Activated CD8-positive, alpha-beta memory T cell treated with anti-CD3 and anti-CD28 coated beads, Interleukin-2, amount 10 ng/mL, durations not matched to agents 7 days and 5 days (primary cell): Measurements from ENCODE around the gene BCL3. TPM values are rescaled to one million over a fixed set of nuclear protein-coding genes. Genes with fewer than 3 reads are reported as not detected.
A peak's percentile ranks its signal among the peaks of the same experiment; 100 is the strongest.
"Not testable (repeated sequence)": the region's sequence is repeated elsewhere in the genome, so short reads cannot be mapped to it uniquely, and the experiment has no call there.

ENCODE experiments used
- ATAC-seq: fragments of 150-1000 bp; cut with Tn5 transposase; one replicate; pipeline ENCODE4 v1.10.0; 2021; ENCODE audit warnings: moderate library complexity
- CTCF ChIA-PET: fragments of 350-600 bp; sonication (Branson Sonifier 250); formaldehyde crosslinking; loops from one replicate; lab custom pipeline; 2021; ENCODE audit warnings: antibody characterized with exemption; lab: Charles Lee
- DNase-seq: peaks from one replicate; pipeline ENCODE4 v3.0.0-alpha.2; 2020
- H3K27ac Mint-ChIP-seq: one replicate; pipeline ENCODE4 v1.8.0; 2021; ENCODE audit warnings: mild to moderate bottlenecking, mixed read lengths
- H3K27me3 Mint-ChIP-seq: one replicate; pipeline ENCODE4 v1.8.0; 2021; ENCODE audit warnings: mixed read lengths
- H3K36me3 Mint-ChIP-seq: one replicate; pipeline ENCODE4 v1.8.0; 2021; ENCODE audit warnings: mild to moderate bottlenecking, mixed read lengths
- H3K4me1 Mint-ChIP-seq: one replicate; pipeline ENCODE4 v1.8.0; 2021; ENCODE audit warnings: mixed read lengths
- H3K4me3 Mint-ChIP-seq: one replicate; pipeline ENCODE4 v1.8.0; 2021; ENCODE audit warnings: mild to moderate bottlenecking, moderate library complexity, mixed read lengths
- H3K9me3 Mint-ChIP-seq: one replicate; pipeline ENCODE4 v1.8.0; 2022; ENCODE audit warnings: low read depth, mixed read lengths
- total RNA-seq, 2 experiments: library from RNA; stranded (reverse); gene quantifications; one replicate each; pipeline ENCODE4 v1.2.3, GENCODE V29; 2021

The BCL3 gene
- total RNA-seq, 2 experiments from 2014 or later, result 56.3 to 60.3 TPM

- peaks cover 6% of the 10 kb centered on the region for H3K27me3 Mint-ChIP-seq
- H3K27ac Mint-ChIP-seq, result no peak overlapping the region
- CTCF ChIA-PET, result interaction anchor here (0.7 to 15.3 kb wide), 4 partner anchors 55 to 1344 kb away, joined by 3 to 406 read pairs (median 60); no protein-coding TSS in a partner anchor
Observed at GRCh38 chr19:44776402-44777096, 28.0 kb downstream of the BCL3 start.

GRCh38 chr19:44777715-44778347, 29.3 kb downstream of the BCL3 start, which contains the start of gene CBLC:
Gene CBLC, plus strand, starts transcription at chr19:44777890. Its CDS starts 42 bp downstream, at chr19:44777932.
- CTCF ChIA-PET, result interaction anchor here (15.3 kb wide), 1 partner anchor 56 kb away, joined by 406 read pairs; no protein-coding TSS in a partner anchor
- Mint-ChIP-seq H3K36me3 (no peaks in the 10 kb centered on the region), H3K27ac (no peak within 1 kb of the TSS), H3K4me1 (peaks cover 3% of the 10 kb centered on the region), H3K27me3 (peaks cover 6% of the 10 kb centered on the region), H3K4me3 (no peak within 1 kb of the TSS), H3K9me3 (no peaks in the 10 kb centered on the region)
- ATAC-seq (peak; percentile 36), DNase-seq (no peak)

More at GRCh38 chr19:44776402-44777096, 28.0 kb downstream of the BCL3 start:
- H3K36me3 Mint-ChIP-seq, result no peaks in the 10 kb centered on the region
- DNase-seq (no peak), ATAC-seq (no peak)
- no peaks in the 10 kb centered on the region for H3K9me3 Mint-ChIP-seq
- H3K4me3 Mint-ChIP-seq, result no peak overlapping the region
- H3K4me1 Mint-ChIP-seq, result peaks cover 7% of the 10 kb centered on the region

GRCh38 chr19:44779150-44779549, 30.6 kb downstream of the BCL3 start:
- no peaks in the 10 kb centered on the region for H3K36me3 Mint-ChIP-seq
- ATAC-seq (no peak), DNase-seq (no peak)
- H3K27ac Mint-ChIP-seq, result no peak overlapping the region
- H3K27me3 Mint-ChIP-seq, result peaks cover 5% of the 10 kb centered on the region
- CTCF ChIA-PET, result interaction anchor here (1.1 to 3.0 kb wide), 2 partner anchors 8 to 90 kb away, joined by 3 to 11 read pairs; no protein-coding TSS in a partner anchor
- no peaks in the 10 kb centered on the region for H3K9me3 Mint-ChIP-seq
- H3K4me3 Mint-ChIP-seq, result no peak overlapping the region
- peaks cover under 1% of the 10 kb centered on the region for H3K4me1 Mint-ChIP-seq

- not testable (repeated sequence) for H3K27me3 Mint-ChIP-seq, H3K27ac Mint-ChIP-seq, H3K9me3 Mint-ChIP-seq, H3K4me3 Mint-ChIP-seq, ATAC-seq, H3K4me1 Mint-ChIP-seq, H3K36me3 Mint-ChIP-seq, DNase-seq
- CTCF ChIA-PET, result interaction anchor here (1.5 to 3.4 kb wide), 2 partner anchors 56 to 93 kb away, joined by 5 to 36 read pairs; no protein-coding TSS in a partner anchor
Observed at GRCh38 chr19:44781694-44782093, 33.2 kb downstream of the BCL3 start.

GRCh38 chr19:44782729-44783128, 34.2 kb downstream of the BCL3 start:
- Mint-ChIP-seq H3K27me3 (peaks cover 8% of the 10 kb centered on the region), H3K4me3 (no peak overlapping the region), H3K9me3 (no peaks in the 10 kb centered on the region), H3K36me3 (no peaks in the 10 kb centered on the region), H3K4me1 (peaks cover 4% of the 10 kb centered on the region), H3K27ac (no peak overlapping the region)
- no peak for DNase-seq
- ATAC-seq, result no peak
- CTCF ChIA-PET, result interaction anchor here (0.9 to 3.4 kb wide), 6 partner anchors 12 to 94 kb away, joined by 4 to 36 read pairs (median 9); no protein-coding TSS in a partner anchor

- no peak overlapping the region for H3K27ac Mint-ChIP-seq
- no peak overlapping the region for H3K4me3 Mint-ChIP-seq
- CTCF ChIA-PET, result interaction anchor here (0.5 to 3.4 kb wide), 22 partner anchors 8 to 217 kb away, joined by 3 to 36 read pairs (median 6); no protein-coding TSS in a partner anchor
- H3K4me1 Mint-ChIP-seq, result peaks cover 4% of the 10 kb centered on the region
- H3K27me3 Mint-ChIP-seq, result peaks cover 8% of the 10 kb centered on the region
- DNase-seq (no peak), ATAC-seq (no peak)
- H3K9me3 Mint-ChIP-seq, result no peaks in the 10 kb centered on the region
- no peaks in the 10 kb centered on the region for H3K36me3 Mint-ChIP-seq
Observed at GRCh38 chr19:44783545-44783944, 35.0 kb downstream of the BCL3 start.

- ATAC-seq (no peak), DNase-seq (no peak)
- H3K36me3 Mint-ChIP-seq, result no peaks in the 10 kb centered on the region
- H3K27ac Mint-ChIP-seq, result no peak overlapping the region
- no peak overlapping the region for H3K4me3 Mint-ChIP-seq
- H3K27me3 Mint-ChIP-seq, result peaks cover 8% of the 10 kb centered on the region
- CTCF ChIA-PET, result interaction anchor here (0.7 to 2.7 kb wide), 12 partner anchors 9 to 131 kb away, joined by 3 to 19 read pairs (median 8); partner anchors contain the start of gene NECTIN2
- H3K9me3 Mint-ChIP-seq, result no peaks in the 10 kb centered on the region
- H3K4me1 Mint-ChIP-seq, result peaks cover 4% of the 10 kb centered on the region
Observed at GRCh38 chr19:44785271-44785670, 36.8 kb downstream of the BCL3 start.

- peaks cover 4% of the 10 kb centered on the region for H3K4me1 Mint-ChIP-seq
- CTCF ChIA-PET, result interaction anchor here (0.9 to 2.7 kb wide), 3 partner anchors 10 to 58 kb away, joined by 3 to 19 read pairs (median 8); no protein-coding TSS in a partner anchor
Observed at GRCh38 chr19:44785993-44786392, 37.5 kb downstream of the BCL3 start.

GRCh38 chr19:44788971-44789370, 40.5 kb downstream of the BCL3 start:
- no peak overlapping the region for H3K27ac Mint-ChIP-seq
- H3K36me3 Mint-ChIP-seq, result no peaks in the 10 kb centered on the region
- H3K4me1 Mint-ChIP-seq, result peaks cover 4% of the 10 kb centered on the region
- H3K9me3 Mint-ChIP-seq, result no peaks in the 10 kb centered on the region
- H3K27me3 Mint-ChIP-seq, result peaks cover 3% of the 10 kb centered on the region
- H3K4me3 Mint-ChIP-seq, result no peak overlapping the region
- ATAC-seq (no peak), DNase-seq (no peak)
- CTCF ChIA-PET, result no interaction called here

More at GRCh38 chr19:44785993-44786392, 37.5 kb downstream of the BCL3 start:
- Mint-ChIP-seq H3K4me3 (no peak overlapping the region), H3K27me3 (peaks cover 8% of the 10 kb centered on the region), H3K36me3 (no peaks in the 10 kb centered on the region), H3K27ac (no peak overlapping the region), H3K9me3 (no peaks in the 10 kb centered on the region)
- DNase-seq (no peak), ATAC-seq (no peak)

GRCh38 chr19:44789943-44790483, 41.5 kb downstream of the BCL3 start:
- Mint-ChIP-seq H3K4me1 (no peaks in the 10 kb centered on the region), H3K9me3 (no peaks in the 10 kb centered on the region), H3K27ac (no peak overlapping the region), H3K4me3 (no peak overlapping the region), H3K27me3 (no peaks in the 10 kb centered on the region), H3K36me3 (no peaks in the 10 kb centered on the region)
- no peak for DNase-seq
- CTCF ChIA-PET, result no interaction called here
- no peak for ATAC-seq

- H3K36me3 Mint-ChIP-seq, result no peaks in the 10 kb centered on the region
- CTCF ChIA-PET, result no interaction called here
- H3K27me3 Mint-ChIP-seq, result no peaks in the 10 kb centered on the region
- peaks cover 7% of the 10 kb centered on the region for H3K4me1 Mint-ChIP-seq
- ATAC-seq (no peak), DNase-seq (no peak)
- no peaks in the 10 kb centered on the region for H3K9me3 Mint-ChIP-seq
- no peak overlapping the region for H3K27ac Mint-ChIP-seq
- no peak overlapping the region for H3K4me3 Mint-ChIP-seq
Observed at GRCh38 chr19:44792281-44792680, 43.8 kb downstream of the BCL3 start.

- ATAC-seq, result no peak
- Mint-ChIP-seq H3K4me1 (peaks cover 9% of the 10 kb centered on the region), H3K9me3 (no peaks in the 10 kb centered on the region), H3K27ac (no peak overlapping the region), H3K36me3 (no peaks in the 10 kb centered on the region), H3K4me3 (no peak overlapping the region), H3K27me3 (no peaks in the 10 kb centered on the region)
- DNase-seq, result no peak
- CTCF ChIA-PET, result interaction anchor here (0.8 to 2.0 kb wide), 3 partner anchors 8 to 10 kb away, joined by 3 to 8 read pairs (median 8); no protein-coding TSS in a partner anchor
Observed at GRCh38 chr19:44794610-44795009, 46.1 kb downstream of the BCL3 start.

GRCh38 chr19:44795398-44795987, 47.0 kb downstream of the BCL3 start:
- ATAC-seq (no peak), DNase-seq (no peak)
- H3K4me1 Mint-ChIP-seq, result peaks cover 9% of the 10 kb centered on the region
- CTCF ChIA-PET, result interaction anchor here (0.8 to 2.0 kb wide), 5 partner anchors 9 to 72 kb away, joined by 3 to 8 read pairs (median 4); no protein-coding TSS in a partner anchor
- H3K36me3 Mint-ChIP-seq, result no peaks in the 10 kb centered on the region
- no peaks in the 10 kb centered on the region for H3K9me3 Mint-ChIP-seq
- H3K4me3 Mint-ChIP-seq, result no peak overlapping the region
- H3K27ac Mint-ChIP-seq, result no peak overlapping the region
- H3K27me3 Mint-ChIP-seq, result no peaks in the 10 kb centered on the region
